GM12874 (cell line): ENCODE data around the gene CSF3R.

Experiments
- TF ChIP-seq, protein P1 (sequence below): IDR thresholded peaks from 2 replicates; pipeline ENCODE4 v1.5.1; 2011; ENCODE audit warnings: low read depth, mild to moderate bottlenecking, control low read depth, low read length, moderate library complexity; ENCODE audit not compliant: insufficient read depth

The CSF3R gene

GRCh38 chr1:36475341-36475740 is 7.4 kb downstream of the CSF3R start:
- TF ChIP-seq, protein P1, sequence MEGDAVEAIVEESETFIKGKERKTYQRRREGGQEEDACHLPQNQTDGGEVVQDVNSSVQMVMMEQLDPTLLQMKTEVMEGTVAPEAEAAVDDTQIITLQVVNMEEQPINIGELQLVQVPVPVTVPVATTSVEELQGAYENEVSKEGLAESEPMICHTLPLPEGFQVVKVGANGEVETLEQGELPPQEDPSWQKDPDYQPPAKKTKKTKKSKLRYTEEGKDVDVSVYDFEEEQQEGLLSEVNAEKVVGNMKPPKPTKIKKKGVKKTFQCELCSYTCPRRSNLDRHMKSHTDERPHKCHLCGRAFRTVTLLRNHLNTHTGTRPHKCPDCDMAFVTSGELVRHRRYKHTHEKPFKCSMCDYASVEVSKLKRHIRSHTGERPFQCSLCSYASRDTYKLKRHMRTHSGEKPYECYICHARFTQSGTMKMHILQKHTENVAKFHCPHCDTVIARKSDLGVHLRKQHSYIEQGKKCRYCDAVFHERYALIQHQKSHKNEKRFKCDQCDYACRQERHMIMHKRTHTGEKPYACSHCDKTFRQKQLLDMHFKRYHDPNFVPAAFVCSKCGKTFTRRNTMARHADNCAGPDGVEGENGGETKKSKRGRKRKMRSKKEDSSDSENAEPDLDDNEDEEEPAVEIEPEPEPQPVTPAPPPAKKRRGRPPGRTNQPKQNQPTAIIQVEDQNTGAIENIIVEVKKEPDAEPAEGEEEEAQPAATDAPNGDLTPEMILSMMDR = no peak

DNA sequence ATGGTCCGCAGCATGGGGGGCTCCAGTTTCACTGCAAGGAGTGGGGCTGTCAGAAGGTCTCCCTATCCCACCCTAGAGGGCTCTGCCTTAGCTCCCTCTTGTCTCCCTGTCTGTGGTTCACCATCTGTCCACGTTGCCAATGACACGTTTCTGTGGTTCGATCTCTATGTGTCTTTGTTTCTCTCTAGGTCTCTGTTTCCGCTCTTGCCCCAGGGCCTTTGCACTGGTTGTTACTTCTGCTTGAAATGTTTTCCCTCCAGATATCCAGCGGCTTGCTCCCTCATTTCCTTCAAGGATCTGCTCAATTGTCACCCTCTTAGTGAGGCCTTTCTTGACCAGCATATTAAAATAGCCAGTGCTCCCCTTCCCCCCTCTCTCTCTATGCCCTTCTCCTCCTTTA is 10.1 kb downstream of the CSF3R start:
- TF ChIP-seq, protein P1 = no peak

DNA sequence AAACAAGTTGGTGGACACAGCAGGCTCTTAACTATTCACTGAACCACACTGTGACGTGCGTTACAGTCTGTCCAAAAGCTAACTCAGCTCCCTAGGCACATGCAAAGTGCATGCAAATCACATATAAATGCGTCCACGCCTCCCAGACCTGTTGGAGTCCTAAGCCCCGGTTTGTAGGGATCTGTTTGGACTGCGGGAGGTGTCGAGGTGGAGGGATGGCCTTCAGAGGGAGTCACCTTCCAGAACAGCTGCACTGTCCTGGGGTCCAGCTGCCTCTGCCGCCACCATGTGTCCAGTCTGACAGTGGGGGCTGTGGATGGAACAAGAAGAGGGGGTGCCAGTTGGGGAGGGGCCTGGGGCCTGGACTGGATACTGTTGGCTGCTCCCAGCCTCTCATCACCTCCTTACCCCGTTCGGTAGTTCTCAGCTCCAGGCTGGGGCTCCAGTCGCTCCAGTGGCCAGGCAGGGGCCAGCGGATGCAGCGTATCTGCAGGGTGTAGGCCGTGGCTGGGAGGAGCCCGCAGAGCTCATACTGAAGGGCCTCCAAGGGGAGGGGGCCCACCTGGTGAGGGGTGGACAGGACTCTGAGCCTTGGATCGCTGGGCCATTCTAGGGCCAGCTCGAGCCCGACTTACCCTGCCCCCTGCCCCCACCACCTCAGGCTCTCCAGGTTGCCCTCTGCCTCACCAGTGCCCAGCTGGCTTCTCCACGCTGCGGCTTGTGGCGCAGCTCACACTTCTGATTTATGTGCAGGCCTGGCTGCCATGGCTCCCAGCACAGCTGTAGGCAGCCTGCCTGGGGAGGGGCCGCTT is 10.7 kb downstream of the CSF3R start:
- TF ChIP-seq, protein P1 = no peak

DNA sequence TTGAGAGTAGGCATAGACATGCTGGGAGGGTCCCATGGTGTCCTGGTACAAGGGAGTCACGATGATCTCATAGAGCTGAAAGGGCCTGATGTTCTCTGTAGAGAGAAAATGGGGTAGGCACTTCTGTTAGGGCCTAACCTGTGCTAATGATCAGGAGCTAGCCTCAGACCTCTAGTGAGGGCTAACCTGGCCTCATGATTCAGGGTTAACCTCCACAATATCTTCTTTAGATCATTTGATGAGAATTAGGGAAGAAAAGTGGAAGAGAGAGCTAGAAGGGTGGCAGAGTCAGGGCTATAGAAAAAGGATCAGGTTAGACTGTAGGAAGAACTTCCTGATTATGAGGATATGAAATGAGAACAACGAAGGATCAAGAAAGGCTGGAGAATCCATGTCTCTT is 13.6 kb downstream of the CSF3R start:
- TF ChIP-seq, protein P1 = no peak

DNA sequence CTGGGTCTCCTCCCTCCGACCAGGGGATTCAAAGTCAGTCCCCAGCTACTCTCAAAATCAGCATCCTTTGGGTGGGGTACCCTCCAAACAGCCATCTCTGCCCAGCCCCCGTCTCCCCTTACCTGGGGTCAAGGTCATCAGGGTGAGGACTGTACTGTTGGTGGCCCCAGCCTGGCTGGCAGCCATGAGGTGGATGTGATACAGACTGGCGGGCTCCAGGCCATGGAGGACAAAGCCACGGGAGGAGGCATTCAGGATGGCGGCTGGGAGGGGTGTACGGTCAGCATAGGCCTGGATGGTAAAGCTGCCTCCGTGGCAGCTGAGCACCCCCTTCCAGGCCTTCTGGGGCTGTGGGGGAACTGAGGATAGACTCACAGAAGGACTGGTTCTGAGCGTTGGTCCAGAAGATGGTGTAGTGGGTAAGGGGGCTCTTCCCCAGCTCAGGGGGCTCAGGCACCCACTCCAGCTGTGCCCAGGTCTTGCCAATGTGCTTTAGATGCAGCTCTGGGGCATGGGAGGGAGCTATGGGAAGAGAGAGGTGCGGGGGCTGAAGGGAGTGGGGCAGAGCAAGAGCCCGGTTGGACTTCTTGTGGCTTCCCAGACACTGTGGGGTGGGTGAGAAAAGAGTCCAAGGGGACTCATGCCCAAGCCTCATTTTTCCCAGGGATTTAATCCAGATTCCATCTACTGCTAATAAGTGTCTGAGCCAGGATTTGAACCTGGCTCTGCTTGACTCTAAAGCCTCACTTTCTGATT is 14.8 kb downstream of the CSF3R start:
- TF ChIP-seq, protein P1 = no peak

DNA sequence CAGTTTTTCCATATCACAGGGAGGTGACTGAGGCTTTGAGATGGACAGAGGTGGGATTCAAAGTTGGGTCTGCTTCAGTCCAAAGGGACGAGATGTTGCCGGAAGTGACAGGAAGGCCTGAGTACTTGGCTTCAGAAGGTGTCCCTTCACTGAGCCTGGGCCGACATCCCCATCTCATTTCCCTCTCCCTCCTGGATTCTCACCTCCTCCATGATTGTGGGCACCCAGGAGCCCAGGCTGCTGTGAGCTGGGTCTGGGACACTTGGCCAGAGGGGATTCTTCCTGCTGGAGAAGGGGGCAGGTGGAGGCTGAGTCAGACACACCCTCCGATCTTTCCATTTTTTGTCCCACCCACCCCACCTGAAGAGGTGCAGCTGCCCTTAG is 15.7 kb downstream of the CSF3R start:
- TF ChIP-seq, protein P1 = no peak

DNA sequence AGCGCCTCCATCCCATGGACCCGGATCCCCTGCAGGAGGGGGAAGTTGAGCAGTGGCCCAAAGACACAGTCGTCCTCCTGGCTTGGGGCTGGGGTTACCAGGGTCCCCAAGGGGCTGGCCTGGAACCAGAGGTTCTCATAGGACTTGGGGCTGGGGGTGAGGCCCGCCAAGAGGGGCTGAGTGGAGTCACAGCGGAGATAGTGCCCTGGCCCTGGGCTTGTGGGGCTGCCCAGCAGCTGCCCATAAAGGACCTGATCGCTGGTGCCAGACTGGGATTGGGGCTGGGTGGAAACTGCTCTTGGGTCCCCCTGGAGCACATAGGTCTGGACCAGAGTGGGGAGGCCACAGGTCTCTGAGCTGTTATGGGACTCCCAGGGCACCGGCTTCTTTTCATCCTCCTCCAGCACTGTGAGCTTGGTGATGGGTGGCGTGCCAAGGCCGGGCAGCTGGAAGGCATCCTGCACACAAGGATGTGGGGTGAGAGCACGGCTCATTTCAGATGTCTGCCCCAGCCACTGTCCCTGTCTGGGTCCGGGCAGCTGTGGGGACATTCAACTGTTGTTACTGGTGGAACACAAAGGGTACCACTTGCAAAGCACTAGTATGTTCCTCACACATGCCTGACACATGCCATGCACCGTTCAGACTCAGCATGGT is 16.2 kb downstream of the CSF3R start:
- TF ChIP-seq, protein P1 = no peak
